Astrocyte (in vitro differentiated cells and primary cell): ENCODE results near the gene UBE2L3. TPM values are rescaled to one million over a fixed set of nuclear protein-coding genes. Genes with fewer than 3 reads are reported as not detected.
A peak's percentile ranks its signal among the peaks of the same experiment; 100 is the strongest.

Experiments
- DNase-seq: peaks from one replicate; pipeline ENCODE4 v3.0.0-alpha.2; 2010; ENCODE audit warnings: low read depth
- FAIRE-seq: peaks from 2 replicates; lab custom pipeline; 2011; peaks lifted over from hg19 to GRCh38; lab: Jason Lieb, UNC
- H2AFZ ChIP-seq: 2 replicates; pipeline ENCODE4 v1.6.0; 2012; ENCODE audit warnings: low read depth, low read length, inconsistent platforms
- H3K27ac ChIP-seq: 2 replicates; pipeline ENCODE4 v1.5.1; 2011; ENCODE audit warnings: low read depth, low read length, inconsistent platforms
- H3K27me3 ChIP-seq: 2 replicates; pipeline ENCODE4 v1.6.0; 2011; ENCODE audit warnings: low read length, inconsistent platforms; ENCODE audit not compliant: insufficient read depth
- H3K36me3 ChIP-seq: 2 replicates; pipeline ENCODE4 v1.5.1; 2011; ENCODE audit warnings: low read length, inconsistent platforms; ENCODE audit not compliant: insufficient read depth
- H3K4me1 ChIP-seq: 2 replicates; pipeline ENCODE4 v1.5.1; 2011; ENCODE audit warnings: low read length, inconsistent platforms; ENCODE audit not compliant: insufficient read depth
- H3K4me2 ChIP-seq: 2 replicates; pipeline ENCODE4 v1.6.0; 2012; ENCODE audit warnings: low read length, inconsistent platforms
- H3K4me3 ChIP-seq: 2 replicates; pipeline ENCODE4 v1.5.1; 2011; ENCODE audit warnings: low read depth, mild to moderate bottlenecking, low read length, inconsistent platforms; ENCODE audit not compliant: insufficient read depth
- H3K79me2 ChIP-seq: 2 replicates; pipeline ENCODE4 v1.6.0; 2012; ENCODE audit warnings: mild to moderate bottlenecking, low read length, inconsistent platforms; ENCODE audit not compliant: insufficient read depth
- H3K9ac ChIP-seq: 2 replicates; pipeline ENCODE4 v1.6.0; 2012; ENCODE audit warnings: mild to moderate bottlenecking, low read length, inconsistent platforms
- H3K9me3 ChIP-seq: 2 replicates; pipeline ENCODE4 v1.5.1; 2012; ENCODE audit warnings: low read depth, mild to moderate bottlenecking, low read length, inconsistent platforms; ENCODE audit not compliant: insufficient read depth
- H4K20me1 ChIP-seq: 2 replicates; pipeline ENCODE4 v1.6.0; 2012; ENCODE audit warnings: low read length, inconsistent platforms; ENCODE audit not compliant: insufficient read depth
- H3K27ac Mint-ChIP-seq: one replicate; pipeline ENCODE4 v1.8.0; 2021; ENCODE audit warnings: mild to moderate bottlenecking, mixed read lengths; ENCODE audit not compliant: unreplicated experiment
- H3K27me3 Mint-ChIP-seq: one replicate; pipeline ENCODE4 v1.8.0; 2021; ENCODE audit warnings: low read depth, mixed read lengths; ENCODE audit not compliant: unreplicated experiment
- H3K36me3 Mint-ChIP-seq: one replicate; pipeline ENCODE4 v1.8.0; 2021; ENCODE audit warnings: low read depth, mixed read lengths; ENCODE audit not compliant: unreplicated experiment
- H3K4me1 Mint-ChIP-seq: one replicate; pipeline ENCODE4 v1.8.0; 2021; ENCODE audit warnings: low read depth, mixed read lengths; ENCODE audit not compliant: unreplicated experiment
- H3K4me3 Mint-ChIP-seq: one replicate; pipeline ENCODE4 v1.8.0; 2021; ENCODE audit warnings: mild to moderate bottlenecking, moderate library complexity, mixed read lengths; ENCODE audit not compliant: unreplicated experiment
- H3K9me3 Mint-ChIP-seq: one replicate; pipeline ENCODE4 v1.8.0; 2021; ENCODE audit warnings: mild to moderate bottlenecking, mixed read lengths; ENCODE audit not compliant: unreplicated experiment
- CTCF ChIP-seq: IDR thresholded peaks from 2 replicates; pipeline ENCODE4 v1.5.1; 2011; ENCODE audit warnings: low read depth, mild to moderate bottlenecking, inconsistent platforms, low read length, moderate library complexity; ENCODE audit not compliant: insufficient read depth
- EZH2 ChIP-seq: IDR thresholded peaks from 2 replicates; pipeline ENCODE4 v1.6.1; 2012; ENCODE audit warnings: mild to moderate bottlenecking, low read length, inconsistent platforms; ENCODE audit not compliant: insufficient read depth
- total RNA-seq: library from RNA; stranded (reverse); gene quantifications from 2 replicates; pipeline ENCODE4 v1.2.1, GENCODE V29; 2021

UBE2L3 gene
- total RNA-seq, 1 donor from 2014 or later: 62.8 TPM

DNA sequence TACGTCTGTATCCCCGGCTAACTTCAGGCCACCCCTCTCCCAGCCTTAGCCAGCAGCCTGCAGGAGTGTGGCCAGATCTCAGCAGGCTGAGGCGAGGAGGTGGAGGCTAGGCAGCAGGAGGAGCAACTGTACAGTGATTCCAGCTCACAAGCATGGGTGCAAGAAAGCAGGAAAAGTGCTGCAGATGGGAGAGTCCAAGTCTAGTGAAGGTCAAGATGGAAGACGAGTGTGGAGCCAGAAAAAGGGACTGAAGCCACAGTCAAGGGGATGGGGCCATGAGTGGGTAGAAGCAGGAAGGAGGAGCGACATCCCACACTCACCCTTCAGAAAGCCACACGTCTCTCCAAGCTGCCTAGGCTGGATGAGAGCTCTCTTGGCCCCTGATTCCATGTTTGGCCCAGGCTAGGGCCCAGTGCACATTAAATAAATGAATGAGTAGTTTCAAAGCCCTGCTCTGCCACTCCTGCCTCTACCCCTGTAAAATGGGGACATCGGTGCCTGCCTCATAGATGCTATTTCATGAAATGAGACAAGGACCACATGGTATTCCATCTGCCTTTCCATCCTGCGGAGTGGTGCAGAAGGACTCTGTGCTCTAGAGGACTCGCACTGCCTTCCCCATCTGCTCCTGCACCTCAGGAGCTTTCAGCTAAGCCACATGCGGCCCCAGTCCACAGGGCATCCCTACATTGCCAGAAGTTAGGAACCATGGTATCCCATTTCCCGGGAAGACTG, 59.4 kb downstream of the UBE2L3 start:
- Histone ChIP-seq H3K4me2 (no peak overlapping the region), H2AFZ (no peak overlapping the region), H4K20me1 (peaks cover 64% of the 10 kb centered on the region), H3K79me2 (peaks cover 72% of the 10 kb centered on the region), H3K27me3 (no peaks in the 10 kb centered on the region), H3K36me3 (peaks cover 4% of the 10 kb centered on the region), H3K4me1 (peaks cover 13% of the 10 kb centered on the region), H3K4me3 (no peak overlapping the region), H3K9ac (no peak overlapping the region), H3K27ac (no peak overlapping the region), H3K9me3 (no peaks in the 10 kb centered on the region)
- Mint-ChIP-seq H3K27me3 (no peaks in the 10 kb centered on the region), H3K9me3 (no peaks in the 10 kb centered on the region), H3K36me3 (peaks cover 15% of the 10 kb centered on the region), H3K27ac (peak overlapping the region; percentile 29), H3K4me3 (peak overlapping the region; percentile 73), H3K4me1 (peaks cover 22% of the 10 kb centered on the region)
- FAIRE-seq (no peak), DNase-seq (no peak)
- TF ChIP-seq CTCF (no peak), EZH2 (no peak)

- peaks cover 47% of the 10 kb centered on the region for H4K20me1 ChIP-seq
Measured at GRCh38 chr22:21628386-21629254, 61.1 kb downstream of the UBE2L3 start.

More at GRCh38 chr22:21628386-21629254, 61.1 kb downstream of the UBE2L3 start:
- Histone ChIP-seq H3K4me2 (peak overlapping the region; percentile 88), H3K4me1 (peaks cover 13% of the 10 kb centered on the region), H3K4me3 (peak overlapping the region; percentile 76), H2AFZ (peak overlapping the region; percentile 93), H3K9me3 (no peaks in the 10 kb centered on the region), H3K9ac (peak overlapping the region; percentile 87), H3K36me3 (no peaks in the 10 kb centered on the region), H3K27ac (no peak overlapping the region), H3K79me2 (peaks cover 55% of the 10 kb centered on the region), H3K27me3 (no peaks in the 10 kb centered on the region)
- Mint-ChIP-seq H3K4me3 (peak overlapping the region; percentile 87), H3K27ac (peak overlapping the region; percentile 93), H3K27me3 (no peaks in the 10 kb centered on the region), H3K36me3 (peaks cover 10% of the 10 kb centered on the region), H3K9me3 (no peaks in the 10 kb centered on the region), H3K4me1 (peaks cover 13% of the 10 kb centered on the region)
- FAIRE-seq (no peak), DNase-seq (no peak)
- no peak for TF ChIP-seq CTCF
- TF ChIP-seq EZH2: no peak
